Karpas-422 (cell line): ENCODE results near the gene OR6N1. TPM values are rescaled to one million over a fixed set of nuclear protein-coding genes. Genes with fewer than 3 reads are reported as not detected.

ENCODE experiments used
- DNase-seq: peaks from one replicate; pipeline ENCODE4 v3.0.0-alpha.2; 2015
- H2AFZ ChIP-seq: fragments of 200-600 bp; sonication (generic); 2 replicates; pipeline ENCODE4 v1.6.1; 2014; ENCODE audit warnings: antibody characterized with exemption, low read length, mixed read lengths
- H3K27ac ChIP-seq: fragments of 200-600 bp; sonication (generic); 2 replicates; pipeline ENCODE4 v1.5.1; 2014; ENCODE audit warnings: mild to moderate bottlenecking, low read length, moderate library complexity
- H3K27me3 ChIP-seq: fragments of 200-600 bp; sonication (generic); 2 replicates; pipeline ENCODE4 v1.6.1; 2014; ENCODE audit warnings: low read length, mixed read lengths
- H3K36me3 ChIP-seq: fragments of 200-600 bp; sonication (generic); 2 replicates; pipeline ENCODE4 v1.6.1; 2014; ENCODE audit warnings: low read length, mixed read lengths; ENCODE audit not compliant: insufficient read depth
- H3K4me1 ChIP-seq: fragments of 200-600 bp; sonication (generic); 2 replicates; pipeline ENCODE4 v1.6.1; 2014; ENCODE audit warnings: mild to moderate bottlenecking, low read length, mixed read lengths
- H3K4me2 ChIP-seq: fragments of 200-600 bp; sonication (generic); 2 replicates; pipeline ENCODE4 v1.6.1; 2014; ENCODE audit warnings: low read length, low read depth, mild to moderate bottlenecking; ENCODE audit not compliant: poor library complexity, severe bottlenecking
- H3K4me3 ChIP-seq: fragments of 200-600 bp; sonication (generic); 2 replicates; pipeline ENCODE4 v1.5.1; 2014; ENCODE audit warnings: mild to moderate bottlenecking, antibody characterized with exemption, low read length, mixed read lengths
- H3K79me2 ChIP-seq: fragments of 200-600 bp; sonication (generic); 2 replicates; pipeline ENCODE4 v1.6.1; 2014; ENCODE audit warnings: mild to moderate bottlenecking, low read length, mixed read lengths
- H3K9ac ChIP-seq: fragments of 200-600 bp; sonication (generic); 2 replicates; pipeline ENCODE4 v1.6.0; 2014; ENCODE audit warnings: low read length
- H3K9me2 ChIP-seq: fragments of 200-600 bp; sonication (generic), shearing (Covaris generic); replicated peaks from 2 replicates; pipeline ENCODE4 v1.6.0; 2014; ENCODE audit warnings: mild to moderate bottlenecking, low read length, moderate library complexity; ENCODE audit not compliant: insufficient read depth
- H3K9me3 ChIP-seq: fragments of 300-700, 200-600 bp; sonication (generic); 2 replicates; pipeline ENCODE4 v1.6.1; 2014; ENCODE audit warnings: low read length, mixed read lengths
- H4K20me1 ChIP-seq: fragments of 200-600 bp; sonication (generic); 2 replicates; pipeline ENCODE4 v1.6.1; 2014; ENCODE audit warnings: mild to moderate bottlenecking, antibody characterized with exemption, low read length, low read depth; ENCODE audit not compliant: insufficient read depth
- total RNA-seq: library from RNA; depleted of rRNA; stranded (reverse); fragments of >200 nt; shearing (Covaris generic); gene quantifications from 2 replicates; pipeline ENCODE4 v1.2.3, GENCODE V29; 2014; ENCODE audit warnings: low replicate concordance

OR6N1 gene
- total RNA-seq, 1 experiment from 2014 or later, result not detected

- no peak overlapping the region for H3K9ac ChIP-seq
- H2AFZ ChIP-seq, result no peak overlapping the region
- H3K9me3 ChIP-seq, result no peaks in the 10 kb centered on the region
- DNase-seq, result no peak
- no peaks in the 10 kb centered on the region for H3K4me1 ChIP-seq
- H4K20me1 ChIP-seq, result no peaks in the 10 kb centered on the region
- H3K27ac ChIP-seq, result no peak overlapping the region
- no peaks in the 10 kb centered on the region for H3K27me3 ChIP-seq
- no peak overlapping the region for H3K4me3 ChIP-seq
- H3K79me2 ChIP-seq, result no peaks in the 10 kb centered on the region
- no peak overlapping the region for H3K4me2 ChIP-seq
- H3K9me2 ChIP-seq, result no peaks in the 10 kb centered on the region
- H3K36me3 ChIP-seq, result no peaks in the 10 kb centered on the region
These were observed 26.5 kb upstream of the OR6N1 start for GRCh38 chr1:158798531-158798930.

- Histone ChIP-seq H3K4me2 (no peak overlapping the region), H3K27me3 (no peaks in the 10 kb centered on the region), H2AFZ (no peak overlapping the region), H3K27ac (no peak overlapping the region), H3K36me3 (no peaks in the 10 kb centered on the region), H3K4me3 (no peak overlapping the region), H3K9me2 (no peaks in the 10 kb centered on the region), H4K20me1 (no peaks in the 10 kb centered on the region), H3K9ac (no peak overlapping the region), H3K79me2 (no peaks in the 10 kb centered on the region), H3K9me3 (no peaks in the 10 kb centered on the region), H3K4me1 (no peaks in the 10 kb centered on the region)
- DNase-seq, result no peak
These were observed 22.3 kb upstream of the OR6N1 start for GRCh38 chr1:158794247-158794646.

- Histone ChIP-seq H3K9ac (no peak overlapping the region), H3K4me2 (no peak overlapping the region), H3K79me2 (no peaks in the 10 kb centered on the region), H3K4me3 (no peak overlapping the region), H3K27ac (no peak overlapping the region), H3K36me3 (no peaks in the 10 kb centered on the region), H2AFZ (no peak overlapping the region), H4K20me1 (no peaks in the 10 kb centered on the region), H3K9me3 (no peaks in the 10 kb centered on the region), H3K4me1 (no peaks in the 10 kb centered on the region), H3K9me2 (no peaks in the 10 kb centered on the region), H3K27me3 (no peaks in the 10 kb centered on the region)
- peak; percentile 52 for DNase-seq
These were observed 21.6 kb upstream of the OR6N1 start for GRCh38 chr1:158793604-158794003.

- Histone ChIP-seq H3K27ac (no peak within 1 kb of the TSS), H3K79me2 (no peaks in the 10 kb centered on the region)
These were observed 9.1 kb upstream of the OR6N1 start, which contains the start of gene OR6N2 for GRCh38 chr1:158781104-158781503. TSS of gene OR6N2 (minus strand) at chr1:158781204. CDS start at chr1:158777635, 3,569 bp downstream.

GRCh38 chr1:158754420-158754819 lies 17.6 kb downstream of the OR6N1 start, which contains the start of gene OR6K6:
TSS of gene OR6K6 (plus strand) at chr1:158754720. CDS start at chr1:158754888, 168 bp downstream.
- Histone ChIP-seq H3K36me3 (no peaks in the 10 kb centered on the region), H2AFZ (no peak within 1 kb of the TSS), H3K27ac (no peak within 1 kb of the TSS), H3K9ac (no peak within 1 kb of the TSS), H3K9me2 (no peaks in the 10 kb centered on the region), H3K4me1 (no peaks in the 10 kb centered on the region), H3K79me2 (no peaks in the 10 kb centered on the region), H3K4me3 (no peak within 1 kb of the TSS), H3K27me3 (no peaks in the 10 kb centered on the region), H3K4me2 (no peak within 1 kb of the TSS), H3K9me3 (no peaks in the 10 kb centered on the region), H4K20me1 (no peaks in the 10 kb centered on the region)
- DNase-seq, result no peak

More at GRCh38 chr1:158781104-158781503, 9.1 kb upstream of the OR6N1 start, which contains the start of gene OR6N2:
- Histone ChIP-seq H3K9me3 (no peaks in the 10 kb centered on the region), H2AFZ (no peak within 1 kb of the TSS), H3K9me2 (no peaks in the 10 kb centered on the region), H3K27me3 (no peaks in the 10 kb centered on the region), H3K4me2 (no peak within 1 kb of the TSS), H3K36me3 (no peaks in the 10 kb centered on the region), H3K9ac (no peak within 1 kb of the TSS), H3K4me1 (no peaks in the 10 kb centered on the region), H3K4me3 (no peak within 1 kb of the TSS), H4K20me1 (no peaks in the 10 kb centered on the region)
- no peak for DNase-seq

- Histone ChIP-seq H3K27me3 (no peaks in the 10 kb centered on the region), H2AFZ (no peak overlapping the region), H3K27ac (no peak overlapping the region), H3K9me2 (no peaks in the 10 kb centered on the region), H3K36me3 (no peaks in the 10 kb centered on the region), H3K9me3 (no peaks in the 10 kb centered on the region), H3K4me3 (no peak overlapping the region), H3K4me2 (no peak overlapping the region), H3K9ac (no peak overlapping the region), H3K4me1 (no peaks in the 10 kb centered on the region), H3K79me2 (no peaks in the 10 kb centered on the region), H4K20me1 (no peaks in the 10 kb centered on the region)
- DNase-seq, result no peak
These were observed 19.8 kb downstream of the OR6N1 start for GRCh38 chr1:158752155-158752712.

- Histone ChIP-seq H3K27ac (no peak overlapping the region), H3K4me1 (peaks cover 5% of the 10 kb centered on the region; the same call in 1 of the 2 replicates), H3K9me2 (no peaks in the 10 kb centered on the region), H3K27me3 (no peaks in the 10 kb centered on the region), H2AFZ (no peak overlapping the region), H3K4me3 (no peak overlapping the region), H3K79me2 (no peaks in the 10 kb centered on the region), H3K36me3 (no peaks in the 10 kb centered on the region), H3K9ac (no peak overlapping the region), H3K9me3 (no peaks in the 10 kb centered on the region), H4K20me1 (no peaks in the 10 kb centered on the region), H3K4me2 (no peak overlapping the region)
- no peak for DNase-seq
These were observed 36.1 kb downstream of the OR6N1 start for GRCh38 chr1:158735848-158736247.

- H3K27ac ChIP-seq, result no peak overlapping the region
- no peak overlapping the region for H2AFZ ChIP-seq
- no peak for DNase-seq
- H3K9me2 ChIP-seq, result no peaks in the 10 kb centered on the region
- H3K4me3 ChIP-seq, result no peak overlapping the region
- H3K36me3 ChIP-seq, result no peaks in the 10 kb centered on the region
- H4K20me1 ChIP-seq, result no peaks in the 10 kb centered on the region
- H3K9me3 ChIP-seq, result no peaks in the 10 kb centered on the region
- no peak overlapping the region for H3K4me2 ChIP-seq
- H3K79me2 ChIP-seq, result no peaks in the 10 kb centered on the region
- no peak overlapping the region for H3K9ac ChIP-seq
- no peaks in the 10 kb centered on the region for H3K27me3 ChIP-seq
- H3K4me1 ChIP-seq, result peaks cover 5% of the 10 kb centered on the region; the same call in 1 of the 2 replicates
These were observed 39.5 kb downstream of the OR6N1 start for GRCh38 chr1:158732524-158732923.
